PC-3 (cell line): ENCODE data around the gene TMEM107. TPM values are rescaled to one million over a fixed set of nuclear protein-coding genes. Genes with fewer than 3 reads are reported as not detected.
A peak's percentile ranks its signal among the peaks of the same experiment; 100 is the strongest.

ENCODE experiments used
- ATAC-seq: fragments of 200-7000 bp; cut with Tn5 transposase; 2 replicates; pipeline ENCODE4 v1.9.1; 2020; ENCODE audit warnings: mild to moderate bottlenecking, moderate library complexity
- BruUV-seq: library from RNA; stranded (reverse); fragments of 400-500 nt; replicated peaks from 2 replicates; lab custom pipeline; 2021; lab: Mats Ljungman, UMichigan
- CTCF ChIA-PET: fragments of 300-600 bp; sonication (Branson Sonifier 250); formaldehyde crosslinking; loops from one replicate; lab custom pipeline; 2022; ENCODE audit warnings: antibody characterized with exemption; lab: Charles Lee
- POLR2A ChIA-PET: fragments of 300-600 bp; sonication (Branson Sonifier 250); formaldehyde crosslinking; loops from one replicate; lab custom pipeline; 2022; ENCODE audit warnings: antibody characterized with exemption; ENCODE audit not compliant: unreplicated experiment; lab: Charles Lee
- DNase-seq: peaks from one replicate; pipeline ENCODE4 v3.0.0-alpha.2; 2015
- H2AFZ ChIP-seq: fragments of 300-600 bp; sonication (generic); 2 replicates; pipeline ENCODE4 v1.6.0; 2016; ENCODE audit warnings: antibody characterized with exemption, low read length
- H3F3A ChIP-seq: fragments of 300-600 bp; sonication (generic); one replicate; pipeline ENCODE4 v1.6.0; 2017; ENCODE audit warnings: antibody characterized with exemption, low read length, control low read depth, mild to moderate bottlenecking; ENCODE audit not compliant: unreplicated experiment
- H3K27ac ChIP-seq: fragments of 300-600 bp; sonication (generic); 2 replicates; pipeline ENCODE4 v1.5.1; 2016; ENCODE audit warnings: mild to moderate bottlenecking, low read length
- H3K27me3 ChIP-seq: fragments of 300-600 bp; sonication (generic); 2 replicates; pipeline ENCODE4 v1.6.1; 2016; ENCODE audit warnings: low read length, mixed read lengths
- H3K36me3 ChIP-seq: fragments of 300-600 bp; sonication (generic); 2 replicates; pipeline ENCODE4 v1.6.1; 2016; ENCODE audit warnings: low read depth, mixed run types, low read length, mixed read lengths
- H3K4me1 ChIP-seq: fragments of 300-600 bp; sonication (generic); 2 replicates; pipeline ENCODE4 v1.5.1; 2016; ENCODE audit warnings: low read length; ENCODE audit not compliant: insufficient read depth
- H3K4me2 ChIP-seq: fragments of 300-600 bp; sonication (generic); 2 replicates; pipeline ENCODE4 v1.6.0; 2016; ENCODE audit warnings: low read length
- H3K4me3 ChIP-seq: fragments of 300-600 bp; sonication (generic); 2 replicates; pipeline ENCODE4 v1.5.1; 2016; ENCODE audit warnings: mild to moderate bottlenecking, low read length, mixed read lengths
- H3K79me2 ChIP-seq: fragments of 300-600 bp; sonication (generic); 2 replicates; pipeline ENCODE4 v1.6.1; 2017; ENCODE audit warnings: low read length, mixed read lengths
- H3K9ac ChIP-seq: fragments of 300-600 bp; sonication (generic); 2 replicates; pipeline ENCODE4 v1.6.0; 2016; ENCODE audit warnings: mild to moderate bottlenecking, low read length
- H3K9me2 ChIP-seq: fragments of 300-600 bp; sonication (generic); replicated peaks from 2 replicates; pipeline ENCODE4 v1.6.1; 2016; ENCODE audit warnings: mixed run types, low read length, mixed read lengths
- H3K9me3 ChIP-seq: fragments of 300-600 bp; sonication (generic); 2 replicates; pipeline ENCODE4 v1.6.1; 2016; ENCODE audit warnings: low read length, mixed read lengths
- H4K20me1 ChIP-seq: fragments of 300-600 bp; sonication (generic); 2 replicates; pipeline ENCODE4 v1.6.1; 2016; ENCODE audit warnings: low read length, mixed read lengths
- EZH2 ChIP-seq: fragments of 300-600 bp; sonication (generic); IDR thresholded peaks from one replicate; pipeline ENCODE4 v1.6.1; 2017; ENCODE audit warnings: antibody characterized with exemption, mild to moderate bottlenecking, low read length; ENCODE audit not compliant: unreplicated experiment
- EZH2phosphoT487 ChIP-seq: fragments of 300-600 bp; sonication (generic); IDR thresholded peaks from 2 replicates; pipeline ENCODE4 v1.6.1; 2018; ENCODE audit warnings: mild to moderate bottlenecking, antibody characterized with exemption, low read length, borderline replicate concordance
- intact Hi-C: fragments of 100-400 bp; cut with micrococcal nuclease; formaldehyde crosslinking; loops from 2 replicates; pipeline ENCODE4 v1.9.0; 2023
- total RNA-seq: library from RNA; depleted of rRNA; stranded (reverse); fragments of >200 nt; gene quantifications from 2 replicates; pipeline ENCODE4 v1.2.3, GENCODE V29; 2014
- TF ChIP-seq, protein P1 (sequence below): fragments of 300-600 bp; sonication (generic); conservative IDR thresholded peaks from 2 replicates; pipeline ENCODE4 v1.5.1; 2017; ENCODE audit warnings: antibody characterized with exemption, low read depth, mild to moderate bottlenecking, low read length

The TMEM107 gene
- total RNA-seq, 1 experiment from 2014 or later, result 19.0 TPM

DNA sequence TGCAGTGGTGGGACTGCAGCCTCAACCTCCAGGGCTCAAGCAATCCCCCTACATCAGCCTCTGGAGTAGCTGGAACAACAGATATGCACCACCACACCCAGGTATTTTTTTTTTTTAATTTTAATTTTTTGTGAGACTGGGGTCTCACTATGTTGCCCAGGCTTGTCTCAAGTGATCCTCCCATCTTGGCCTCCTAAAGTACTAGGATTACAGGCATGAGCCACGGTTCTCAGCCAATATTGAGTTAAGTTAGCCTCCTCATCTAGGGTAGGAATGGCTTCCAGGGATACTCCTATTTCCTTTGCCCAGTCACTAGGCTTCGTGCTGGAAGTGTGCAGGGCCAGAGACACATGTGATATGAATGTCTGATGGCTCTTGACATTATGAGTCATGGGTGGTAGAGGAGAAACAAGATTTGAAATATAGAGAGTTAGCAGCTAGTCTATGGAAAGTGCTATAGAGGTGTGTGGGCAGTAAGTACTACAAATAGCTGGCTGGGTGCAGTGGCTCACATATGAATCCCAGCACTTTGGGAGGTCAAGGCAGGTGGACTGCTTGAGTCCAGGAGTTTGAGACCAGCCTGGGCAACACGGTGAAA is 44.2 kb downstream of the TMEM107 start:
- no TSS peak for BruUV-seq
- CTCF ChIA-PET, result no interaction called here

DNA sequence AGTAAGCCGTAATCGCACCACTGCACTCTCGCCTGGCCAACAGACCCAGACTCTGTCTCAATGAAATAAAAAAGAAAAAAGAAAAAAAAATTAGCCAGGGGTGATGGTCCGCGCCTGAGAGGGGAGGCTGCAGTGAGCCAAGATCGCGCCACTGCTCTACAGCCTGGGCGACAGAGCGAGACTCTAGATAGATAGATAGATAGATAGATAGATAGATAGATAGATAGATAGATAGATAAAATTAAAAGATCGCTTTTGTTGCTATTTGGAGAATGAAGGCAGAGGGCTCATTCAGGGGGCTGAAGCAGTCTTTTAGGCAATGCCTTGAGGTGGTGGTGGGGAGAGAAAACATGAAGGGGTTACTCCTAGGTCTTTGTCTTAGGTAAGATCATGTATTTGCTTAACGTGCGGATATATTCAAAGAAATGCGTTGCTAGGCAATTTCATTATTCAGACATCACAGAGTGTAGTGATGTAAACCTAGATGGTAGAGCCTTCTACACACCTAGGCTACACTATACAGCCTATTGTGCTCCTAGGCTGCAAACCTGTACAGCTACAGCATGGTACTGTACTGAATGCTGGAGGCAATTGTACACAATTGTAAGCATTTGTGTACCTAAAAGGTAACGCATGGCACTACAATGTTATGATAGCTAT is 47.9 kb downstream of the TMEM107 start:
- no peak overlapping the region for H3K9ac ChIP-seq
- H3K4me2 ChIP-seq, result no peak overlapping the region
- no peaks in the 10 kb centered on the region for H3K9me3 ChIP-seq
- BruUV-seq, result no TSS peak
- DNase-seq (no peak), ATAC-seq (no peak)
- no peaks in the 10 kb centered on the region for H3K9me2 ChIP-seq
- H3K79me2 ChIP-seq, result no peaks in the 10 kb centered on the region
- peaks cover 4% of the 10 kb centered on the region for H3F3A ChIP-seq
- intact Hi-C loops, result no loop called here
- no peak for TF ChIP-seq EZH2phosphoT487
- TF ChIP-seq, protein P1, sequence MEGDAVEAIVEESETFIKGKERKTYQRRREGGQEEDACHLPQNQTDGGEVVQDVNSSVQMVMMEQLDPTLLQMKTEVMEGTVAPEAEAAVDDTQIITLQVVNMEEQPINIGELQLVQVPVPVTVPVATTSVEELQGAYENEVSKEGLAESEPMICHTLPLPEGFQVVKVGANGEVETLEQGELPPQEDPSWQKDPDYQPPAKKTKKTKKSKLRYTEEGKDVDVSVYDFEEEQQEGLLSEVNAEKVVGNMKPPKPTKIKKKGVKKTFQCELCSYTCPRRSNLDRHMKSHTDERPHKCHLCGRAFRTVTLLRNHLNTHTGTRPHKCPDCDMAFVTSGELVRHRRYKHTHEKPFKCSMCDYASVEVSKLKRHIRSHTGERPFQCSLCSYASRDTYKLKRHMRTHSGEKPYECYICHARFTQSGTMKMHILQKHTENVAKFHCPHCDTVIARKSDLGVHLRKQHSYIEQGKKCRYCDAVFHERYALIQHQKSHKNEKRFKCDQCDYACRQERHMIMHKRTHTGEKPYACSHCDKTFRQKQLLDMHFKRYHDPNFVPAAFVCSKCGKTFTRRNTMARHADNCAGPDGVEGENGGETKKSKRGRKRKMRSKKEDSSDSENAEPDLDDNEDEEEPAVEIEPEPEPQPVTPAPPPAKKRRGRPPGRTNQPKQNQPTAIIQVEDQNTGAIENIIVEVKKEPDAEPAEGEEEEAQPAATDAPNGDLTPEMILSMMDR, result no peak
- TF ChIP-seq EZH2, result no peak
- H3K27ac ChIP-seq, result no peak overlapping the region
- H3K27me3 ChIP-seq, result no peaks in the 10 kb centered on the region
- H4K20me1 ChIP-seq, result no peaks in the 10 kb centered on the region
- no peak overlapping the region for H3K4me3 ChIP-seq
- CTCF ChIA-PET, result no interaction called here
- no peak overlapping the region for H2AFZ ChIP-seq
- POLR2A ChIA-PET, result no interaction called here
- H3K4me1 ChIP-seq, result peaks cover 7% of the 10 kb centered on the region; the same call in 1 of the 2 replicates
- no peaks in the 10 kb centered on the region for H3K36me3 ChIP-seq

More for the DNA sequence above, 44.2 kb downstream of the TMEM107 start:
- Histone ChIP-seq H3F3A (peaks cover 4% of the 10 kb centered on the region), H3K4me1 (0 out of 2 replicates have a peak, but pooled peaks cover 4% of the 10 kb centered on the region), H4K20me1 (no peaks in the 10 kb centered on the region), H3K4me3 (no peak overlapping the region), H3K27ac (no peak overlapping the region), H2AFZ (no peak overlapping the region), H3K9me3 (no peaks in the 10 kb centered on the region), H3K9me2 (no peaks in the 10 kb centered on the region), H3K36me3 (no peaks in the 10 kb centered on the region), H3K4me2 (no peak overlapping the region), H3K9ac (no peak overlapping the region), H3K79me2 (no peaks in the 10 kb centered on the region), H3K27me3 (no peaks in the 10 kb centered on the region)
- ATAC-seq (0 out of 2 replicates have a peak, but pooled peaks have one; percentile 37), DNase-seq (peak; percentile 37)
- TF ChIP-seq, protein P1, result no peak
- TF ChIP-seq EZH2 (no peak), EZH2phosphoT487 (no peak)
- intact Hi-C loops, result no loop called here
- POLR2A ChIA-PET, result no interaction called here
